Mesothelial cell of epicardium (in vitro differentiated cells): ENCODE results near the gene NAALADL2. TPM values are rescaled to one million over a fixed set of nuclear protein-coding genes. Genes with fewer than 3 reads are reported as not detected.

Experiments
- DNase-seq, 2 experiments: peaks; one replicate each; pipeline ENCODE4 v3.0.0; 2021; ENCODE audit warnings: low spot score in 2 of 2; ENCODE audit not compliant: unreplicated experiment in 2 of 2
- H3K27ac Mint-ChIP-seq: 2 replicates; pipeline ENCODE4 v1.8.0; 2021; ENCODE audit warnings: mixed read lengths
- H3K27me3 Mint-ChIP-seq: 2 replicates; pipeline ENCODE4 v1.8.0; 2021; ENCODE audit warnings: low read depth, mixed read lengths
- H3K36me3 Mint-ChIP-seq: 2 replicates; pipeline ENCODE4 v1.8.0; 2021; ENCODE audit warnings: mixed read lengths
- H3K4me1 Mint-ChIP-seq: 2 replicates; pipeline ENCODE4 v1.8.0; 2021; ENCODE audit warnings: mixed read lengths
- H3K4me3 Mint-ChIP-seq: 2 replicates; pipeline ENCODE4 v1.8.0; 2021; ENCODE audit warnings: mild to moderate bottlenecking, moderate library complexity, mixed read lengths
- H3K9me3 Mint-ChIP-seq: 2 replicates; pipeline ENCODE4 v1.8.0; 2021; ENCODE audit warnings: mixed read lengths
- CTCF ChIP-seq: fragments of 200-600 bp; sonication (generic); IDR thresholded peaks from one replicate; pipeline ENCODE4 v1.5.0; 2021; ENCODE audit warnings: antibody characterized with exemption; ENCODE audit not compliant: unreplicated experiment
- microRNA-seq: library from miRNA; unstranded; fragments of <30 nt; microRNA quantifications from one replicate; pipeline ENCODE4 v1.2.0, GENCODE V29; 2021; ENCODE audit warnings: inconsistent platforms, mixed read lengths
- total RNA-seq: library from RNA; stranded (reverse); gene quantifications from 3 replicates; pipeline ENCODE4 v1.2.1, GENCODE V29; 2021

NAALADL2 gene
- total RNA-seq, 1 donor from 2014 or later, result 27.9 TPM

GRCh38 chr3:175857666-175858270, 998.6 kb downstream of the NAALADL2 start:
- Mint-ChIP-seq H3K27ac (no peak overlapping the region), H3K36me3 (no peaks in the 10 kb centered on the region), H3K9me3 (peaks cover 14% of the 10 kb centered on the region), H3K27me3 (no peaks in the 10 kb centered on the region), H3K4me3 (no peak overlapping the region), H3K4me1 (peaks cover 2% of the 10 kb centered on the region)
- no peak for DNase-seq
- TF ChIP-seq CTCF, result no peak

Small RNA genes lying within 50 kb of the gene (microRNA-seq; reads per million reads assigned to microRNA genes)
- gene MIR4789, result not detected
